Adrenal gland (tissue), 5 donors: ENCODE results near the gene SEMA4C.

Experiments
- CTCF ChIP-seq, 6 experiments: fragments of 450-650 bp in 4 of 6; fragments of 200-600 bp in 2 of 6; sonication (generic) in 1 of 6; IDR thresholded peaks; 1 replicate in 5 of 6; 2 replicates in 1 of 6; pipeline versions ENCODE4 v1.5.1 to v1.8.0; 2016 to 2021; ENCODE audit warnings: antibody characterized with exemption in 6 of 6, mild to moderate bottlenecking in 2 of 6, moderate library complexity in 1 of 6
- POLR2A ChIP-seq, 2 donors: fragments of 450-650 bp; IDR thresholded peaks; one replicate each; pipeline ENCODE4 v1.6.1; 2017; ENCODE audit warnings: antibody characterized with exemption in 2 of 2, mild to moderate bottlenecking in 2 of 2, moderate library complexity in 1 of 2
- donor health status: DM: no; HTN: no; CAD: no.

- TF ChIP-seq POLR2A (IDR thresholded peaks at IDR 0.05) (no peak), CTCF (IDR thresholded peaks at IDR 0.05) (no peak)
Observed at GRCh38 chr2:96864343-96865091, 5.4 kb downstream of the SEMA4C start.
